AG09319 (cell line): ENCODE measurements around the gene RAB8B.
"Not testable (repeated sequence)": the region's sequence is repeated elsewhere in the genome, so short reads cannot be mapped to it uniquely, and the experiment has no call there.

ENCODE experiments used
- DNase-seq: peaks from one replicate; pipeline ENCODE4 v3.0.0-alpha.2; 2010; ENCODE audit warnings: low read depth; ENCODE audit errors: extremely low read depth
- TF ChIP-seq, protein P1 (sequence below): IDR thresholded peaks from 2 replicates; pipeline ENCODE4 v1.5.1; 2011; ENCODE audit warnings: low read depth, mild to moderate bottlenecking, inconsistent platforms, low read length, moderate library complexity

Gene RAB8B

DNA sequence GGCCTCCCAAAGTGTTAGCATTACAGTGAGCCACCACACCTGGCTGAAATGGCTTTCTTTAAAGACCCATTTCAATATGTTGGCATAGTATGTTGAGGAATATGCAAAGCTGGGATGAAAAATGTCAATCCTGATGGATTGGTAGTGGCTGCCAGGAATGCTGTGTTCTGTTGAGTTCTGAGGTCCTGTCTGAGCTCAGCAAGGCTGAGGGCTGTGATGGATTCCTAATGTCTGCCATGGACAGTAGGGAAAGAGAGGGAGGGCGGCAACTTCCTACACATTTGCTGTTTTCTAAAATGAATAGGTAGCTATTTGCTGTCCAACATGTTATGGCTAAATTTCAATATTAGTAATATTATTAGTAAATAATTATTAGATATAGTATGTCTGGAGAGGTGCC, 8.2 kb downstream of the RAB8B start:
- TF ChIP-seq, protein P1, sequence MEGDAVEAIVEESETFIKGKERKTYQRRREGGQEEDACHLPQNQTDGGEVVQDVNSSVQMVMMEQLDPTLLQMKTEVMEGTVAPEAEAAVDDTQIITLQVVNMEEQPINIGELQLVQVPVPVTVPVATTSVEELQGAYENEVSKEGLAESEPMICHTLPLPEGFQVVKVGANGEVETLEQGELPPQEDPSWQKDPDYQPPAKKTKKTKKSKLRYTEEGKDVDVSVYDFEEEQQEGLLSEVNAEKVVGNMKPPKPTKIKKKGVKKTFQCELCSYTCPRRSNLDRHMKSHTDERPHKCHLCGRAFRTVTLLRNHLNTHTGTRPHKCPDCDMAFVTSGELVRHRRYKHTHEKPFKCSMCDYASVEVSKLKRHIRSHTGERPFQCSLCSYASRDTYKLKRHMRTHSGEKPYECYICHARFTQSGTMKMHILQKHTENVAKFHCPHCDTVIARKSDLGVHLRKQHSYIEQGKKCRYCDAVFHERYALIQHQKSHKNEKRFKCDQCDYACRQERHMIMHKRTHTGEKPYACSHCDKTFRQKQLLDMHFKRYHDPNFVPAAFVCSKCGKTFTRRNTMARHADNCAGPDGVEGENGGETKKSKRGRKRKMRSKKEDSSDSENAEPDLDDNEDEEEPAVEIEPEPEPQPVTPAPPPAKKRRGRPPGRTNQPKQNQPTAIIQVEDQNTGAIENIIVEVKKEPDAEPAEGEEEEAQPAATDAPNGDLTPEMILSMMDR, result no peak
- no peak for DNase-seq

DNA sequence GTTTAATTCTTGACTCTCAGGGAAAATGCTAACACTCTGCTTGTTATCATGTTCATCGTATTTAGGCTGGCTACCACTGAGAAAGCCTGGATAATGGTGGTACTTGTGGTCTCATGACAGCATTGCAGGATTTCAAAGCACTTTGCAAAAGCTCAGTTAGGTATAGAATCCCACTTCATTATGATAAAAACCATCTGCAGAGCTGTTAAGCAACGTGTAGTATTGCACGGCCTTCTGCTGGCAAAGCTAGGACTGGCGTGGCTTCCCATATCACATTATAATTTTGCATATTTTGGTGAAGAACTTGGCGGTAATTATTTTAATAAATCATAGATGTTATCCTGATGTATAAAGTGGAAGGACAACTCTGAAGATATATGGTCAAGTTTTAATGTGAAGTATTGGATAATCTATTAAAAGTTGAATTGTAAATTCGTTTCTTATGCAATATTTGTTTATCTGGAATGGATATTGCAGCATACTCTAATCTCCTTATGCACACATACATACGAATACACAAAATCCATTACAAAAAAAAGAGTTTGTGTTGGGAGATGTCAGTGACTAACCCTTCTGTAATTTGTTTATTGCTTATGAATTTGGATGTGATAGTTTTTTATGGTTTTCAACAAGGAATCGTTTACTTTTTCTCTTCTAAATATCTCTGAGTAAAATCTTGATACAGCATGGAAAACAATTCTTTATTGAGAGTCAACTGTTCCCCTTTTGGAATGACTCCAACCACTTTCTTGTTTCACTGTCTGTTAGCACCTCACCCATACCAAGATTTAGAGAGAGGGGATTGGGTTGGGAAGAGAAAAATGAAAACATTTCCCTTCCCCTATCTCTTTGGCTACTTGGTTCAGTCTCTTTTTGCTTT, 9.2 kb downstream of the RAB8B start:
- TF ChIP-seq, protein P1, result no peak
- no peak for DNase-seq

DNA sequence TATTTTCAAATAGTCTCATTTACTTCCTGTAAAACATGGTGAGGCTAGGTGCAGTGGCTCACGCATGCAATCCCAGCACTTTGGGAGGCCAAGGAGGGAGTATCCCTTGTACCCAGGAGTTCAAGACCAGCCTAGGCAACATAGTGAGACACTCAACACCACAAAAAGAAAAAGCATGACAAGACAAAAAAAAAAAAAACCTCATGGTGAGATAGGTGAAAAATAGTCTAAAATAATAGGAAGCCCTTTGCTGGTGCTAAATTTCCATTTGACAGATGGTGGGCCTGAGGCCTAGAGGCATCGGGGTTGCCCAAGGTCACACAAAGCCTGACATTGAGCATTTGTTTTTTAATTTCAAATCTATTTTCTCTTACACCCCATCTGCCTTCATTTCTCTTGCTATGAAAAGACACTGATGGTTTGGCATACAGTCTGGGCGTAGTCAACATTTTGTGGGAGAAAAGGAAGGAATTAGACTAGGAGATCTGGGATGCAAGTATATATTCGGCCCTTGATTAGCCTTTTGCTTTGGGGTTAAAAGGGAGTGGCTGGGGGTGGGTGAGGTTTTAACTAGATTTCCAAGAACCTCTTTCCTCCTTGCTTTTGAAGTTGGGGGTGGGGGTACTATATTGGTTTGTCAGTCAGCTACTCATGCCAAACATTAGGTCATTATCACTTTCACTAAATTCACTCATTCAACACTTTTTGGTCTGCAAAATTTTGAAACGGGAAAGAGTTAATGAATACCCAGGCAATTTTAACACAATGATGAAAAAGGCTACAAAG, 11.3 kb downstream of the RAB8B start:
- no peak for DNase-seq
- TF ChIP-seq, protein P1, result no peak

DNA sequence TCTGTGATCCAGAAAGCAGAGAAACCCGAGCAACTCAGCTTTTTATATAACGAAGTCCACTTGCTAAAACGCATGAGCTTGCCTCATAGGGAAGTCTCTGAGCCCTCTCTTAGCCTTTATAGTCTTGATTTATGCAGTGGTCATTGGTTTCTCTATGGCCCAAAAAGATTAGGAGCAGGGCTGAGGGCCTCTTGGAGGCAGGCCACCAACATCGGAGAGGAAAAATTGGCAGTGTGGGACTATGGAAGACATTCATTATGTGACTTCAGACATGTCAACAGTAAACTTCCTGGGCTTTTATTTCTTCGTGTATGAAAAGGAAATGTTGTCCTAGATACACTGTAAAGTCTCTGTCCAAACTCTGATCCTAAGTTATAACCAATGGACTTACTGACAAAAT, 13.5 kb downstream of the RAB8B start:
- TF ChIP-seq, protein P1, result no peak
- DNase-seq, result no peak

DNA sequence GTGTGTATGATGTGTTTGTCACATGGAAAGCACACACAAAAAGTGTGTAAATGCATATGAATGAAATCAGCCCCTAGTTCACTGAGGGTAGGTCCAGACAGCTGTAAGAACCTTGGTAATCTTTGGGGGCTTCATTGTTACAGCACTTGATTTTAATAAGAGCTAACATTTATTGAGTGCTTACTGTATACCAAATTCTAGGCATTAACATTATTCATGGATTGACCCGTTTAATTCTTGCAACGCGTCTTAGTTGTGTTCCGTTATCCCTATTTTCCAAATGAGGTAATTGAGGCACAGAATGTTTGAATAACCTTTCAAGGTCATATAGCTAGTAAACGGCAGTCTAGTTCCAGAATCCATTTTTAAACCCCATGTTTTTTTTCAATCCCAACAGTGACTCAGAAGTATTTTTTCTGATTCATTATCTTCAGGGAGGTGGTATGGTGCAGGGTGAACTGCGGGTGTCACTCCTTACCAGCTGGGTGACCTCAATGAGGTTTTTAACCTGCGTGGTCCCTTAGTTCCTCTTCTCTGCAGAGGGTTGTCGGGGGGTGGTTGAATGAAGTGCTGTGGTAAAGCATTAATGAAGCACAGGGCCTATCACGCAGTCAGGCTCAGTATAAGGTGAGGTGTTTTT, 14.2 kb downstream of the RAB8B start:
- TF ChIP-seq, protein P1, result no peak
- DNase-seq, result no peak

DNA sequence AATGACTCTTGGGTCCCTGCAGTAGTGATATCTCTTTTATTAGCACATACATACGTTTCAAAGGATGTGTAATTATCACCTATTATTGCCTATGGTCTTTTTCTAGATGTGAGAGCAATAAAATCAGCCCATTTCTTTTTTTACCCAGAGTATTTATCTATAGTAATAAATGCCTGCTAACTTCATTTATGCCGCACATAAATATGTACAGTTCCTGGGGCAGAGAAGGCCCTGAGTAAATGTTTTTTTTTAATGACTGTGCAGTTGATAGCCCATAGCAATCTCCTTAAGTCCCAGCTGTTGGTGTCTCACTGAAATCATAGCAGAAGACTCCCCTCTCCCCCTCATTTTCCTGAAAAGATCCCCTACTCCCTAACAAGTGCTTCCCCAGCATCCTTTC, 16.7 kb downstream of the RAB8B start:
- no peak for DNase-seq
- TF ChIP-seq, protein P1, result no peak

DNA sequence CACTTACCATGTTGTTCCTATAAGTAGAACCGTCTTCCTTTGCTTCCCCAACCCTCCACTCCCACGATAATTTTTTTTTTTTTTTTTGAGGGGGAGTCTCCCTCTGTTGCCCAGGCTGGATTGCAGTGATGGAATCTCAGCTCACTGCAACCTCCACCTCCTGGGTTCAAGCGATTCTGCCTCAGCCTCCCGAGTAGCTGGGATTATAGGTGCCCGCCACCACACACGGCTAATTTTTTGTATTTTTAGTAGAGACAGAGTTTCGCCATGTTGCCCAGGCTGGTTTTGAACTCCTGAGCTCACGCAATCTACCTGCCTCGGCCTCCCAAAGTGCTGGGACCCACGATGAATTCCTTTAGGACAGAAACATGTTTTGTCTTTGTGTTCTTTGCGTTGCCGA, 19.4 kb downstream of the RAB8B start:
- DNase-seq, result not testable (repeated sequence)
